ENCODE data around the gene STYK1. TPM values are rescaled to one million over a fixed set of nuclear protein-coding genes. Genes with fewer than 3 reads are reported as not detected.

The STYK1 gene
- total and polyA plus RNA-seq, 9 of the 15 experiments (the other 6 are each of a cell fraction or from before 2014, with no cell fraction given): 0.31 to 1.8 (median 0.64) TPM

- FAIRE-seq: no peak
- no peak overlapping the region for H3K27ac ChIP-seq (ENCODE audit: extremely low read depth, low read depth, low read length)
- TF ChIP-seq CEBPG (CRISPR knock-in tag; IDR thresholded peaks at IDR 0.05): no peak
- TF ChIP-seq CEBPG (tag; conservative IDR thresholded peaks at IDR 0.05 in 1 of 2, IDR thresholded peaks at IDR 0.05 in 1 of 2): no peak
- no peak for TF ChIP-seq HOMEZ (CRISPR knock-in tag; IDR thresholded peaks at IDR 0.05)
- TF ChIP-seq RCOR1 (IDR thresholded peaks at IDR 0.05; ENCODE audit: borderline replicate concordance in 1 of 2, low read depth in 2 of 2, low read length in 2 of 2): no peak
- TF ChIP-seq, protein P1, sequence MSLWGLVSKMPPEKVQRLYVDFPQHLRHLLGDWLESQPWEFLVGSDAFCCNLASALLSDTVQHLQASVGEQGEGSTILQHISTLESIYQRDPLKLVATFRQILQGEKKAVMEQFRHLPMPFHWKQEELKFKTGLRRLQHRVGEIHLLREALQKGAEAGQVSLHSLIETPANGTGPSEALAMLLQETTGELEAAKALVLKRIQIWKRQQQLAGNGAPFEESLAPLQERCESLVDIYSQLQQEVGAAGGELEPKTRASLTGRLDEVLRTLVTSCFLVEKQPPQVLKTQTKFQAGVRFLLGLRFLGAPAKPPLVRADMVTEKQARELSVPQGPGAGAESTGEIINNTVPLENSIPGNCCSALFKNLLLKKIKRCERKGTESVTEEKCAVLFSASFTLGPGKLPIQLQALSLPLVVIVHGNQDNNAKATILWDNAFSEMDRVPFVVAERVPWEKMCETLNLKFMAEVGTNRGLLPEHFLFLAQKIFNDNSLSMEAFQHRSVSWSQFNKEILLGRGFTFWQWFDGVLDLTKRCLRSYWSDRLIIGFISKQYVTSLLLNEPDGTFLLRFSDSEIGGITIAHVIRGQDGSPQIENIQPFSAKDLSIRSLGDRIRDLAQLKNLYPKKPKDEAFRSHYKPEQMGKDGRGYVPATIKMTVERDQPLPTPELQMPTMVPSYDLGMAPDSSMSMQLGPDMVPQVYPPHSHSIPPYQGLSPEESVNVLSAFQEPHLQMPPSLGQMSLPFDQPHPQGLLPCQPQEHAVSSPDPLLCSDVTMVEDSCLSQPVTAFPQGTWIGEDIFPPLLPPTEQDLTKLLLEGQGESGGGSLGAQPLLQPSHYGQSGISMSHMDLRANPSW (CRISPR knock-in tag; IDR thresholded peaks at IDR 0.05): no peak
- no peak for TF ChIP-seq MYC (IDR thresholded peaks at IDR 0.05; ENCODE audit: low read depth, low read length)
- no peak for TF ChIP-seq MYC (CRISPR knock-in tag; IDR thresholded peaks at IDR 0.05; ENCODE audit: borderline replicate concordance, low read depth)
- no peak for TF ChIP-seq TAF15 (IDR thresholded peaks at IDR 0.05; ENCODE audit: low read depth, low read length)
- intact Hi-C loops (cut with micrococcal nuclease): no loop called here
- no peak for DNase-seq (ENCODE audit: extremely low read depth in 1 of 4, low spot score in 3 of 4)
- no peaks in the 10 kb centered on the region for H3K36me3 ChIP-seq (ENCODE audit: control insufficient read depth, insufficient read depth, low read length)
- POLR2A ChIA-PET: no interaction called here
- WGBS (ENCODE audit: insufficient coverage, low coverage, missing lambda C conversion rate): 13% methylated on average over 5 of the region's 5 CpGs
- H2AFZ ChIP-seq (ENCODE audit: low read depth, low read length): no peak overlapping the region
- H3K4me3 ChIP-seq: no peak overlapping the region
- no TSS peak for BruUV-seq (replicated peaks)
- H3K4me1 ChIP-seq (replicated peaks in 1 of 2; ENCODE audit: control insufficient read depth in 2 of 2, insufficient read depth in 2 of 2, low read length in 2 of 2): no peaks in the 10 kb centered on the region
- H3K4me2 ChIP-seq (ENCODE audit: insufficient read depth, low read length): no peak overlapping the region
- in situ Hi-C loops (cut with MboI): no loop called here
- no peak for ATAC-seq
- no peaks in the 10 kb centered on the region for H4K20me1 ChIP-seq (replicated peaks; ENCODE audit: control insufficient read depth, insufficient read depth, low read length)
- H3K9ac ChIP-seq (ENCODE audit: insufficient read depth in 1 of 2, low read depth in 2 of 2, low read length in 2 of 2): no peak overlapping the region
- CTCF ChIA-PET (ENCODE audit: low intra/inter-chr PET ratio): no interaction called here
- no peaks in the 10 kb centered on the region for H3K9me3 ChIP-seq (replicated peaks; ENCODE audit: control insufficient read depth, insufficient read depth, low read depth, low read length)
- H3K9me1 ChIP-seq (ENCODE audit: control insufficient read depth, insufficient read depth, low read length): no peaks in the 10 kb centered on the region
- no peaks in the 10 kb centered on the region for H3K79me2 ChIP-seq (ENCODE audit: control insufficient read depth, insufficient read depth, low read length)
- no peaks in the 10 kb centered on the region for H3K27me3 ChIP-seq (ENCODE audit: control insufficient read depth in 2 of 2, insufficient read depth in 2 of 2, low read length in 2 of 2)
Observed at GRCh38 chr12:10634427-10634826, 39.4 kb downstream of the STYK1 start.

All from K562 (cell line).